ENCODE measurements around the gene CUEDC1. TPM values are rescaled to one million over a fixed set of nuclear protein-coding genes. Genes with fewer than 3 reads are reported as not detected.

The CUEDC1 gene
- total RNA-seq, 6 experiments from 2014 or later, result 34.0 to 41.0 (median 34.9) TPM

DNA sequence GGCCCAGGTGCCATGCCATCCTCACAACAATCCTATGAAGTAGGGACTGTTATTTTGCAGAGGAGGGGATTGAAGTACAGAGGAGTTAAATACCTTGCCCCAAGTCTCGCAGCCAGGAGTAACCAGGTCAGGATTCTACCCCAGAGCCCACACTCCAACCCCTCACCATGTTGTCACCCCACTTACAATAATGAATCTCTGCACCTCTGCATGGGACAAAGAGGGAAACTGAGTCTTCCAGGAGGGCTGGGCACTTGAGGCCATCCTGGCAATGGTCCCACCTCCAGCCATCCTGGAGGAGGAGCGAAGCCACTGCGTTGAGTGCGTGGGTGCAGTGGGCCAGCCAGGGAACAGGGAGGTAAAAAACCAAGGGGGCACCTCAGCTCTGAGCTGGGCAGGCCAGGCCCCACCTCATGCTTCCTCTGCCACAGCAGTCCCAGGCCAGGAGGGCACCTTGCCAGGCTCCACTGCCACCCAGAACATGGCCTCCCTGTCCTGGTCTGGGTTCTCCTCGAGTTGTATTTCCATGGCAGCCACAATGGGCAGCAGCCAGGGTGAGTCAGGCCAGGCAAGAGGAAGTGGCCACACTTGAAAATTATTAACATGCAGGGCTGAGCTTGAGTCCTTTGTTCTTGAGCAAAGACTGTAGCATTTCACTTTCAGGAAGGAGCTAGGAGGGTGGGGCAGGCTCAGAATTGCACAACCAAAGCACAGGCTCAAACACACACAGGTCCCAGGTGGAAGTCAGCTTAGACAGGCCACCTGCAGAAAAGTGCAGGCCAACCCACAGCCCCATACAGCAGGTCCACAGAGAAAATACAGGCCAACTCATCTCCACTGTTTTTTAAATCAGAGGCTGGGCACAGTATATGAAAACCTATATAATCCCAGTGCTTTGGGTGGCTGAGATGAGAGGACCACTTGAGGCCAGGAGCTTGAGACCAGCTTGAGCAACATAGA lies 52.1 kb downstream of the CUEDC1 start:
- H3K4me1 Mint-ChIP-seq (ENCODE audit: low read depth), result peaks cover 67% of the 10 kb centered on the region
- H3K36me3 Mint-ChIP-seq (ENCODE audit: low read depth), result 0 out of 2 replicates have a peak, but pooled peaks cover 5% of the 10 kb centered on the region
- DNase-seq, result peak; percentile 80
- TF ChIP-seq, protein P1, sequence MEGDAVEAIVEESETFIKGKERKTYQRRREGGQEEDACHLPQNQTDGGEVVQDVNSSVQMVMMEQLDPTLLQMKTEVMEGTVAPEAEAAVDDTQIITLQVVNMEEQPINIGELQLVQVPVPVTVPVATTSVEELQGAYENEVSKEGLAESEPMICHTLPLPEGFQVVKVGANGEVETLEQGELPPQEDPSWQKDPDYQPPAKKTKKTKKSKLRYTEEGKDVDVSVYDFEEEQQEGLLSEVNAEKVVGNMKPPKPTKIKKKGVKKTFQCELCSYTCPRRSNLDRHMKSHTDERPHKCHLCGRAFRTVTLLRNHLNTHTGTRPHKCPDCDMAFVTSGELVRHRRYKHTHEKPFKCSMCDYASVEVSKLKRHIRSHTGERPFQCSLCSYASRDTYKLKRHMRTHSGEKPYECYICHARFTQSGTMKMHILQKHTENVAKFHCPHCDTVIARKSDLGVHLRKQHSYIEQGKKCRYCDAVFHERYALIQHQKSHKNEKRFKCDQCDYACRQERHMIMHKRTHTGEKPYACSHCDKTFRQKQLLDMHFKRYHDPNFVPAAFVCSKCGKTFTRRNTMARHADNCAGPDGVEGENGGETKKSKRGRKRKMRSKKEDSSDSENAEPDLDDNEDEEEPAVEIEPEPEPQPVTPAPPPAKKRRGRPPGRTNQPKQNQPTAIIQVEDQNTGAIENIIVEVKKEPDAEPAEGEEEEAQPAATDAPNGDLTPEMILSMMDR (IDR thresholded peaks at IDR 0.05), result no peak
- no peaks in the 10 kb centered on the region for H3K9me3 Mint-ChIP-seq
- peak overlapping the region; percentile 96 for H3K27ac Mint-ChIP-seq
- H3K27me3 Mint-ChIP-seq (ENCODE audit: insufficient read depth), result no peaks in the 10 kb centered on the region; the same call in 1 of the 2 replicates
- H3K4me3 Mint-ChIP-seq, result peak overlapping the region; percentile 52

DNA sequence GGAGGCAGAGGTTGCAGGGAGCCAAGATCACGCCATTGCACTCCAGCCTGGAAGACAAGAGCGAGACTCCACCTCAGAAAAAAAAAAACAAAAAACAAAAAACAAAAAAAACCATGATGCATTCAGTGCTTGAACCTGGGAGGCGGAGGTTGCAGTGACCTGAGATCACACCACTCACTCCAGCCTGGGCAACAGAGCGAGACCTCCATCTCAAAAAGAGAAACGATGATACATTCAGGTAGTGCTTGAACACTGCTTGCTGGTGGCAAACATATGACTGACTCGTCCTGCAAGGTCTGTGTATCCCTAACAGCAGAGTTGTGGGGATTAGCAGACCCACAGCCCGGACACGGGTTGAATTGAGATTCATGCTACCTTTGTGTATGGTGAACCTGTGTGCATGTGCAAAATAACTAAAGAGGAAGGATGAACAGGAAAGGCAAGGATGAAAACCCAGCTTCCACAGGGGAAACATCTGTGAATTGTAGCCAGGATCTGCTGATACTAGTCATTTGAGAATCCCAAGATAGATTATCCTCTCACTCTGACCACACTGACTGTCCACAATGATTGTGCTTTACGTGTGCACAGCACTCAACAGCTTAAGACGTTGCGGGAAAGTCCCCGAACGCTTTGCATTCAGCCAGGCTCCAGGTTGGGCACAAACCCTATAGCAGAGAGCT lies 53.0 kb downstream of the CUEDC1 start:
- DNase-seq, result no peak
- no peaks in the 10 kb centered on the region for H3K9me3 Mint-ChIP-seq
- peaks cover 70% of the 10 kb centered on the region for H3K4me1 Mint-ChIP-seq (ENCODE audit: low read depth)
- TF ChIP-seq, protein P1 (IDR thresholded peaks at IDR 0.05), result no peak
- H3K36me3 Mint-ChIP-seq (ENCODE audit: low read depth), result 0 out of 2 replicates have a peak, but pooled peaks cover 5% of the 10 kb centered on the region
- H3K27ac Mint-ChIP-seq, result peak overlapping the region; percentile 96
- no peaks in the 10 kb centered on the region; the same call in 1 of the 2 replicates for H3K27me3 Mint-ChIP-seq (ENCODE audit: insufficient read depth)
- H3K4me3 Mint-ChIP-seq, result no peak overlapping the region

DNA sequence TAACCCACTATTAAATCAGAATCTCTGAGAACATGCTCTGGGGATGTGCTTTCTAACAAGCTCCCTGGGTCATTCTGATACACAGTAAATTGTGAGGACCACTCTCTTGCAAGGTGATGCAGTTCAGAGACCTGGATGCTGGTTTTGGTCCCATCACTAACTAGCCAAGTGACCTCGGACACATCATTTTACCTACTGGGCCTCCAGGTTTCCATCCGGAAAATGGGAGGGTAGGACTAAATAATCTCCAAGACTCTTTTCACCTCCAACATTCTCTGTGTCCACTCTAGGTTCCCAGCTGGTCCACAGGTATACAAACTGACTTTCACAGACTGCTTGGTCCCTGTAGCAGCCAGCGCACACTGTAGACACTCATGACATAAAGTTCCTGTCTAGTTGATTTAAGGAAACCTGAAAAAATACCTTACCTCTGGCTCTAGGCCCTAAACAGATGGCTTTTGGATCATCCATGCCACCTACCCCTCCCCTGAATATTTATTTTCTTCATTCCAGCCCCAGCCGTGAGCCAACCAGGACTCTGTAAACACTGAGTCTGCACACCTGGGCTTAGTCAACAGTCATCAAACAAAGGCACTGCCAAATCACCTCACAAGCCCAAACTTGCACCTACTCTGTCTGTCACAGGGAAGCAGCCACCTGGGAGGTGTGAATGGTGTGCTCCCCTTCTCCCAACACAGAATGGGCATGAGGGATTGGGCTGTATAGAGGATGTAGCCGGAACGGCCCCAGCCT lies 54.0 kb downstream of the CUEDC1 start:
- Mint-ChIP-seq H3K9me3 (no peaks in the 10 kb centered on the region), H3K4me1 (ENCODE audit: low read depth) (peaks cover 59% of the 10 kb centered on the region), H3K27me3 (ENCODE audit: insufficient read depth) (no peaks in the 10 kb centered on the region; the same call in 1 of the 2 replicates), H3K36me3 (ENCODE audit: low read depth) (0 out of 2 replicates have a peak, but pooled peaks cover 2% of the 10 kb centered on the region), H3K4me3 (no peak overlapping the region), H3K27ac (no peak overlapping the region)
- TF ChIP-seq, protein P1 (IDR thresholded peaks at IDR 0.05), result no peak
- DNase-seq, result no peak

DNA sequence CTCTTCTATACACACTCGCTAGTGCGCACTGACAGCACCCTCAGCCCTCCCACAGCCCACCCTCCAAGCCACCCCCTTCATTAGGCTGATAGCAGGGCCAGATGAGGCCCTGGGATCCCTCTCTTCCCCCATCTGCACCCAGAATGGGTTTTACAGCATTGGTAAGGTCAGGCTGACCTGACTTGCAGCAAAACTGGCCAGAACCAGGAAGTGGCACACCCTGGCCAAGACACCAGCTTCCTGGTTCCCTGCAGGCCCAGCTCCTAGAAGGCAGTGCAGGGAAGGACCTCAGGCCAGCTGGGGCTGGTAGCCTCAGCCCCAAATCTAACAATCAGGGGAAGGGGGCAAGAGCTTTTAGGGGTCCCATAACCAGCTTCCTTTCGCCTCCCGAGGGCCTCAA lies 55.4 kb downstream of the CUEDC1 start:
- Mint-ChIP-seq H3K9me3 (no peaks in the 10 kb centered on the region), H3K36me3 (ENCODE audit: low read depth) (no peaks in the 10 kb centered on the region), H3K4me3 (no peak overlapping the region), H3K4me1 (ENCODE audit: low read depth) (peaks cover 57% of the 10 kb centered on the region), H3K27me3 (ENCODE audit: insufficient read depth) (no peaks in the 10 kb centered on the region; the same call in 1 of the 2 replicates), H3K27ac (peak overlapping the region; percentile 71)
- TF ChIP-seq, protein P1 (IDR thresholded peaks at IDR 0.05), result no peak
- DNase-seq, result no peak

DNA sequence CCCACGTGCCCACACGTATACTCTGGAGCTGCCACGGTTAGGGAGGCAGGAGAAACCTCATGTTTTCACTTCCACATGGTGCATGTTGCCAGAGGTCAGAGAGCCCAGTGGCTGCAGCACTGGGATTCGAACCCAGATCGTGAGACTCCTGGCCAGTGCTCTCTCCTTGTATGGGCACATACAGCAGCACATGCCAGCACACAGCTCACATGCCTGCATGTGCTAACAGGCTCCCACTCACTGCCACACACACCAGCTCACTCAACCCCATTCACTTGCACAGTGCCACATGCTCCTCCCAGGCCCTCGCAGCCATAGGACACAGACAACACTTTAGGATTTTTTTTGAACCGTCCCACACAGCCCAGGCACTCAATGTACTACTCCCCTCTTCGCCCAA lies 55.8 kb downstream of the CUEDC1 start:
- no peaks in the 10 kb centered on the region for H3K36me3 Mint-ChIP-seq (ENCODE audit: low read depth)
- H3K27ac Mint-ChIP-seq, result peak overlapping the region; percentile 71
- no peak for DNase-seq
- H3K9me3 Mint-ChIP-seq, result no peaks in the 10 kb centered on the region
- H3K4me1 Mint-ChIP-seq (ENCODE audit: low read depth), result peaks cover 59% of the 10 kb centered on the region
- no peaks in the 10 kb centered on the region; the same call in 1 of the 2 replicates for H3K27me3 Mint-ChIP-seq (ENCODE audit: insufficient read depth)
- TF ChIP-seq, protein P1 (IDR thresholded peaks at IDR 0.05), result no peak
- peak overlapping the region; percentile 10; the same call in 1 of the 2 replicates for H3K4me3 Mint-ChIP-seq
